Dendritic cell treated with granulocyte-macrophage colony-stimulating factor and Interleukin-4, amounts not matched to agents 40 ng/mL and 50 ng/mL, for 4 days (primary cell): ENCODE measurements around the gene PROP1.
"Not testable (repeated sequence)": the region's sequence is repeated elsewhere in the genome, so short reads cannot be mapped to it uniquely, and the experiment has no call there.

Experiments
- H3K27ac Mint-ChIP-seq: one replicate; pipeline ENCODE4 v1.8.0; 2022; ENCODE audit warnings: mild to moderate bottlenecking, mixed read lengths
- H3K27me3 Mint-ChIP-seq: one replicate; pipeline ENCODE4 v1.8.0; 2022; ENCODE audit warnings: mild to moderate bottlenecking, mixed read lengths
- H3K36me3 Mint-ChIP-seq: one replicate; pipeline ENCODE4 v1.8.0; 2022; ENCODE audit warnings: low read depth, mixed read lengths
- H3K4me1 Mint-ChIP-seq: one replicate; pipeline ENCODE4 v1.8.0; 2022; ENCODE audit warnings: low read depth, mixed read lengths
- H3K4me3 Mint-ChIP-seq: one replicate; pipeline ENCODE4 v1.8.0; 2022; ENCODE audit warnings: mild to moderate bottlenecking, moderate library complexity, mixed read lengths
- H3K9me3 Mint-ChIP-seq: one replicate; pipeline ENCODE4 v1.8.0; 2022; ENCODE audit warnings: mixed read lengths
- intact Hi-C: fragments of 100-400 bp; cut with micrococcal nuclease; formaldehyde crosslinking; loops from one replicate; pipeline ENCODE4 v1.15.0; 2022

The PROP1 gene

GRCh38 chr5:177945145-177945544 is 50.9 kb downstream of the PROP1 start:
- H3K36me3 Mint-ChIP-seq, H3K4me1 Mint-ChIP-seq, H3K4me3 Mint-ChIP-seq, intact Hi-C loops, H3K27ac Mint-ChIP-seq, H3K9me3 Mint-ChIP-seq: not testable (repeated sequence)
- peaks cover 35% of the 10 kb centered on the region for H3K27me3 Mint-ChIP-seq

- H3K36me3 Mint-ChIP-seq, intact Hi-C loops, H3K4me1 Mint-ChIP-seq, H3K27ac Mint-ChIP-seq, H3K9me3 Mint-ChIP-seq: not testable (repeated sequence)
- Mint-ChIP-seq H3K4me3 (peak overlapping the region; percentile 54), H3K27me3 (peaks cover 44% of the 10 kb centered on the region)
Measured at GRCh38 chr5:177943805-177944736, 52.0 kb downstream of the PROP1 start.

DNA sequence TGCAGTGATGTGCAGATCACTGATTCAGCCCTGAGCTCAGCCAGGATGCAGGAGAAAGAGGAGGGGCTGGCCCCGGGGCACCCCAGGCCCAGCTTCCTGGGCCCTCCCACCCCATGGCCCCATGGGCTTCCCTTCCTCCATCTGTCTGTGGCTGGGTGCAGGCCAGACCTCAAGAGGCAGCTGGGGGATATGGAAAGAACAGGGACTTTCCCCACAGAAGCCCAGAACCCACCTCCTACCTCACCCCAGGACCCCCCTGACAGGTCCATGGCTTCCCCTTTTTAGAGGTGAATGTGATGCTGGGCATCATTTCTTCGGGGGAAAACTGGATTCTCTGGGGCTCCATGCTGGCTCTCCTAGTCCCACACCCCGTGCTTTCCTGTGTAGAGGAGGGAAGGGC is 53.1 kb downstream of the PROP1 start:
- H3K9me3 Mint-ChIP-seq, H3K4me1 Mint-ChIP-seq, intact Hi-C loops, H3K36me3 Mint-ChIP-seq, H3K4me3 Mint-ChIP-seq, H3K27ac Mint-ChIP-seq: not testable (repeated sequence)
- H3K27me3 Mint-ChIP-seq, result peaks cover 52% of the 10 kb centered on the region
